HFFc6 (cell line): Measurements from ENCODE around the gene ATP5MC2. TPM values are rescaled to one million over a fixed set of nuclear protein-coding genes. Genes with fewer than 3 reads are reported as not detected.
"Not testable (repeated sequence)": the region's sequence is repeated elsewhere in the genome, so short reads cannot be mapped to it uniquely, and the experiment has no call there.

Experiments used
- DNase-seq: peaks from one replicate; pipeline ENCODE4 v3.0.0-alpha.2; 2018
- H3K27ac Mint-ChIP-seq: 2 replicates; pipeline ENCODE4 v1.8.0; 2020; ENCODE audit warnings: mild to moderate bottlenecking, mixed read lengths
- H3K27me3 Mint-ChIP-seq: 2 replicates; pipeline ENCODE4 v1.8.0; 2021; ENCODE audit warnings: mild to moderate bottlenecking, moderate library complexity, mixed read lengths; ENCODE audit not compliant: insufficient read depth
- H3K36me3 Mint-ChIP-seq: 2 replicates; pipeline ENCODE4 v1.8.0; 2021; ENCODE audit warnings: low read depth, mixed read lengths
- H3K4me1 Mint-ChIP-seq: 2 replicates; pipeline ENCODE4 v1.8.0; 2020; ENCODE audit warnings: low read depth, mixed read lengths
- H3K4me3 Mint-ChIP-seq: 2 replicates; pipeline ENCODE4 v1.8.0; 2020; ENCODE audit warnings: mild to moderate bottlenecking, moderate library complexity, mixed read lengths
- H3K9me3 Mint-ChIP-seq: 2 replicates; pipeline ENCODE4 v1.8.0; 2020; ENCODE audit warnings: mild to moderate bottlenecking, mixed read lengths
- long read RNA-seq: library from polyadenylated mRNA; unstranded; transcript quantifications from one replicate; pipeline ENCODE4 v2.0.0, GENCODE V29; 2019
- total RNA-seq, 6 experiments: library from RNA; stranded (reverse); fragmentation: NEBNext Ultra II Directional; extraction: Animal tissue kit (Norgen Biotek cat#: 25700); gene quantifications; 2 replicates in 1 of 6; 3 replicates in 5 of 6; pipeline ENCODE4 v1.2.3, GENCODE V29; 2021
- TF ChIP-seq, protein P1 (sequence below): fragments of 200-600 bp; sonication (generic); IDR thresholded peaks from 2 replicates; pipeline ENCODE4 v1.5.0; 2021; ENCODE audit warnings: antibody characterized with exemption, mild to moderate bottlenecking

Gene ATP5MC2
- total RNA-seq: 100 to 1,000 TPM; 257 to 366 (median 308) TPM
- long read RNA-seq, transcript ATP5MC2-202 (5 exons, 878 nt): major isoform, 225 of 341 reads
- long read RNA-seq, transcript ATP5MC2-203 (4 exons, 1,976 nt): minor isoform, 96 of 341 reads
- long read RNA-seq, partial matches to known transcripts: 2 of 341 reads
- long read RNA-seq, other reads (novel, unspliced or antisense): 15 of 341 reads

DNA sequence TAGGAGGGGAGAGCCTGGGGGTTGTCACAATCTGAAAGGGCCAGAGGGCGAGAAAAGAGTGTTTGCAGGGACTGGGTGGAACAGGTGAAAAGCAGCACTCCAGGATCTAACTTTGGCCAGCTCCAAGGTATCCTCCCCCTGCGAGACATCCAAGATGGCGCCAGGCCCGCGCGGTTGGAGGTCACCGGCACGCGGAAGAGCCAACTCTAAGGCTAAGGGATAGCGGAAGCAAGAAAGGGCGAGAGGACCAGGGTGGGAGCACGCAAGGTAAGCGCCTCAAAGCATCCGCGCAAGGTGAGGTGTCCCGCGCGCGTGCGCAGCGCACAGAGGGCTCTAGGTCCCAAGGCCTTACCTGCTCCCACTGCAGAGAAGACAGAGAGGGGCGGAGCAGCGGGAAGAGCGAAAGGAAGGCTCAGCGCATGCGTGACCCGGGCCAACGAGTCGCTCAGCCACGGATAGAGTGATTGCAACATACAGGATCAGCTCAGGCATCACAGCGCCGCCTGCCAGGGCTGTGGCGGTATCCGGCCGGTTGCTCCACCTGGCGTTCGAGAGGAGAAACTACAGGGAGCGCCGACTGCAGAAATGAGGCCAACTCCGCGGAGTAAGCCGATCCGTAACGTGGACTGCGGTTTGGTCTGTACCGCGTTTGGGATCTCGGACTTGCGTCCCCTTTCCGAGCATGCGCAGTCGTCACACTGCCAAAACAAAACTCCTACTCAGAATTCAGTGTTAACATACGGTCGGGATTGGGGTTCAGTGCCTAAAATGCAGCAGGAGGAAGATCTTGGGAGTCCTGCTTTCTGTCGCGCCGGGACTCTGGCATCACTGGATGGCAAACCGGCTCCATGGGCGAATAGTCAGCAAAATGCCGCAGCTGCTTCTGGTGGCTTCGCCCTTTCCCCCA is at the start of gene ATP5MC2:
TSS of gene ATP5MC2 (minus strand) at position 383 of the 907 bp plus-strand sequence. CDS start 3,469 bp downstream, outside the sequence.
- H3K9me3 Mint-ChIP-seq: no peaks in the 10 kb centered on the region
- TF ChIP-seq, protein P1, sequence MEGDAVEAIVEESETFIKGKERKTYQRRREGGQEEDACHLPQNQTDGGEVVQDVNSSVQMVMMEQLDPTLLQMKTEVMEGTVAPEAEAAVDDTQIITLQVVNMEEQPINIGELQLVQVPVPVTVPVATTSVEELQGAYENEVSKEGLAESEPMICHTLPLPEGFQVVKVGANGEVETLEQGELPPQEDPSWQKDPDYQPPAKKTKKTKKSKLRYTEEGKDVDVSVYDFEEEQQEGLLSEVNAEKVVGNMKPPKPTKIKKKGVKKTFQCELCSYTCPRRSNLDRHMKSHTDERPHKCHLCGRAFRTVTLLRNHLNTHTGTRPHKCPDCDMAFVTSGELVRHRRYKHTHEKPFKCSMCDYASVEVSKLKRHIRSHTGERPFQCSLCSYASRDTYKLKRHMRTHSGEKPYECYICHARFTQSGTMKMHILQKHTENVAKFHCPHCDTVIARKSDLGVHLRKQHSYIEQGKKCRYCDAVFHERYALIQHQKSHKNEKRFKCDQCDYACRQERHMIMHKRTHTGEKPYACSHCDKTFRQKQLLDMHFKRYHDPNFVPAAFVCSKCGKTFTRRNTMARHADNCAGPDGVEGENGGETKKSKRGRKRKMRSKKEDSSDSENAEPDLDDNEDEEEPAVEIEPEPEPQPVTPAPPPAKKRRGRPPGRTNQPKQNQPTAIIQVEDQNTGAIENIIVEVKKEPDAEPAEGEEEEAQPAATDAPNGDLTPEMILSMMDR: peak; percentile 99
- H3K27ac Mint-ChIP-seq: peak within 1 kb of the TSS; percentile 95
- H3K4me3 Mint-ChIP-seq: peak within 1 kb of the TSS; percentile 97
- peaks cover 38% of the 10 kb centered on the region for H3K4me1 Mint-ChIP-seq
- H3K27me3 Mint-ChIP-seq: peaks cover 11% of the 10 kb centered on the region
- DNase-seq: peak; percentile 98
- peaks cover 20% of the 10 kb centered on the region for H3K36me3 Mint-ChIP-seq

DNA sequence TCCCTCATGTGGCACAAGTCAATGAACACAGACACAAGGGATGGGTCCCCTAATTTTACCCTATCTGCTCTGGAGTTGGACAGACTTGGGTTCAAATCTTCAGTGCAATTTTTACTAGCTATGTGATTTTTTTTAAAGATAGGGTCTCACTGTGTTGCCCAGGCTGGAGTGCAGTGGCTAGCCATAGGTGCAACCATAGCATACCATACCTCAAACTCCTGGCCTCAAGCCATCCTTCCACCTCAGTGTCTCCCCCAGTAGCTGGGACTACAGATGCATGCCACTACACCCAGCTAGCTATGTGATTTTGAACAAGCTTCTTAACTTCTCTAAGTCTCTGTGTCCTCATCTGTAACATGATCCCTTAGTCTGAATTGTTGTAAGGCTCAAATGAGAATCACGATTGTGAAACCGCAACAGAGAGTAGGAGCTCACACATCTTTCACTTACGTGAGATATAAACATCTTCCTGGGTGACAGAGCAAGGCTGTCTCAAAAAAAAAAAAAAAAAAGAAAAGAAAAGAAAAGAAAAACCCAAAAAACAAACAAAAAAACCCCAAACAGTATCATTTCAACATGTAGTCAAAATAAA is 46.7 kb upstream of the ATP5MC2 start:
- H3K36me3 Mint-ChIP-seq: peaks cover 21% of the 10 kb centered on the region
- H3K27ac Mint-ChIP-seq: no peak overlapping the region
- no peak overlapping the region for H3K4me3 Mint-ChIP-seq
- peaks cover 17% of the 10 kb centered on the region for H3K4me1 Mint-ChIP-seq
- DNase-seq: no peak
- H3K9me3 Mint-ChIP-seq: no peaks in the 10 kb centered on the region
- TF ChIP-seq, protein P1: no peak
- H3K27me3 Mint-ChIP-seq: no peaks in the 10 kb centered on the region; the same call in 1 of the 2 replicates

DNA sequence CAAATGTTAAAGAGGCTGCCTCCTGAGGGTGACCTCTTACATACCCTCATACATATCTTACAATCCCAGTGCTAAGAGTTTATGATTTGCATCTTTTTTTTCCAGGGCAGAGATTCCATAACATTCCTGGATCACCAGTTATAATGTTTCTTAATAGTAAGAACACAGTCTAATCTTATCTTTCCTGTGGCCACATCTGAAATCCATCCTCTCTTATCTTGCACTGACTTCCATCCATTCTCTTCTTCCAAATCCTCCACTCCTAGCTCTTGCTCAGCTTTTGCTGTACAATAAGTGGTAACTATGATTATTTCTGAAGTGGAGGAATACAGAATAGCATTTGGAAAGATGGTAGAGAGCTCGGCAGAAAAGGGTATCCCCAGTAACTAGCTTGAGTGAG is 45.1 kb upstream of the ATP5MC2 start:
- TF ChIP-seq, protein P1: no peak
- Mint-ChIP-seq H3K27me3 (no peaks in the 10 kb centered on the region; the same call in 1 of the 2 replicates), H3K36me3 (peaks cover 30% of the 10 kb centered on the region), H3K27ac (no peak overlapping the region), H3K4me1 (peaks cover 9% of the 10 kb centered on the region), H3K9me3 (no peaks in the 10 kb centered on the region), H3K4me3 (no peak overlapping the region)
- no peak for DNase-seq

DNA sequence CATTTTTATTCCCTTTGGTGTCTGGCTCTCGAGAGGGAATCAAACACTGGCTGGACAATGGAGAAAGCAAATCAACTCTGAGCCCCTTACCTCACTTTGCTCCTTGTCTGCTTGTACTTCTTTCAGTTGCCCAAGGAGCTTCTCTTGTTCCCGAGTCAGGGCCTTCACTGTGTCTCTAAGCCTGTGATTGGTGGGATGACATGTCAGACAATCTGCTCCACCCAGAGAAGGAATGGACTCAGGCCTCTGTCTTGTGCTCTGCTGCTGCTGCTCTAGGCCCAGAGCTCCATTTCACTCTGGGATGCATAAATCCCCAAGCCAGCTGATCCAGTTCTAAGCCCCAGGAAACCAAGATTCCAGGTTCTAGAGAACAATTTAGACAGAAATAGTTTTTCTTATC is 43.8 kb upstream of the ATP5MC2 start:
- Mint-ChIP-seq H3K36me3 (peaks cover 26% of the 10 kb centered on the region), H3K27ac (no peak overlapping the region), H3K4me3 (no peak overlapping the region), H3K27me3 (no peaks in the 10 kb centered on the region; the same call in 1 of the 2 replicates), H3K9me3 (no peaks in the 10 kb centered on the region), H3K4me1 (peaks cover 4% of the 10 kb centered on the region; the same call in 1 of the 2 replicates)
- TF ChIP-seq, protein P1: no peak
- peak; percentile 18 for DNase-seq

DNA sequence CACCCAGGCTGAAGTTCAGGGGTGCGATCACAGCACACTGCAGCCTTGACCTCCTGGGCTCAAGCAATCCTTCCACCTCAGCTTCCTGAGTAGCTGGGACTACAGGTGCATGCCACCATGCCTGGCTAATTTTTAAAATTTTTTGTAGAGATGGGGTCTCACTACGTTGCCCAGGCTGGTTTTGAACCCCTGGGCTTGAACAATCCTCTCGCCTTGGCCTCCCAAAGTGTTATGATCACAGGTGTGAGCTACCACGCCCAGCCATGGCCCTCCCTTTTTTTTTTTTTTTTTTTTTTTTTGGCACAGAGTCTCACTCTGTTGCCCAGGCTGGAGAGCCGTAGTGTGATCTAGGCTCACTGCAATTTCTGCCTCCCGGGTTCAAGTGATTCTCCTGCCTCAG is 42.7 kb upstream of the ATP5MC2 start:
- not testable (repeated sequence) for H3K9me3 Mint-ChIP-seq, H3K27ac Mint-ChIP-seq, H3K4me1 Mint-ChIP-seq, H3K4me3 Mint-ChIP-seq, H3K27me3 Mint-ChIP-seq, DNase-seq
- peaks cover 20% of the 10 kb centered on the region for H3K36me3 Mint-ChIP-seq
